Measurements from ENCODE around the gene ZNF407. TPM values are rescaled to one million over a fixed set of nuclear protein-coding genes. Genes with fewer than 3 reads are reported as not detected.
"Not testable (repeated sequence)": the region's sequence is repeated elsewhere in the genome, so short reads cannot be mapped to it uniquely, and the experiment has no call there.

ZNF407 gene
- total RNA-seq, 1 experiment from 2014 or later = 15.2 TPM

DNA sequence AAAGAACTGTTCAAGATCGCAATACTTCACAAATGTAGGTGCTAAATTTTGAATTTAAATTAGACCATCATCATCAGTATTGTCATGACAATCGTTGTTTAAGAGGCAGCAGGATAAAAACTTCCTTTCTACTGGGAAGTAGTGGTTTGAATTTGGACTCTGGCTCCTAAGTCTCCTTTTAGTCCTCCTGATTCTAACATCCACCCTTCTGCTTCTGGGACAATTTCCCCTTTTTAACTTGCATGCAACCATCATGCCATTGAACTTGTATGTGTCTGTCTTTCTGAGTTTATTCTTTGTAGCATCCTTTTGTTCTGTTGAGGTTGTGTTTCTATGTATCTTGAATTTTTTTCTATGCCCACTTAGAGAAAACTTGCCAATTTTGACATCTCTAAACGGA is 361.5 kb downstream of the ZNF407 start:
- Histone ChIP-seq H3K36me3 (0 out of 2 replicates have a peak, but pooled peaks cover 3% of the 10 kb centered on the region), H3K9me3 (replicated peaks) (no peaks in the 10 kb centered on the region), H3K27ac (no peak overlapping the region), H3K4me3 (no peak overlapping the region), H3K4me1 (replicated peaks) (no peaks in the 10 kb centered on the region), H3K27me3 (replicated peaks) (no peaks in the 10 kb centered on the region)
- no peak for DNase-seq (ENCODE audit: low read depth in 1 of 2, low spot score in 2 of 2)

DNA sequence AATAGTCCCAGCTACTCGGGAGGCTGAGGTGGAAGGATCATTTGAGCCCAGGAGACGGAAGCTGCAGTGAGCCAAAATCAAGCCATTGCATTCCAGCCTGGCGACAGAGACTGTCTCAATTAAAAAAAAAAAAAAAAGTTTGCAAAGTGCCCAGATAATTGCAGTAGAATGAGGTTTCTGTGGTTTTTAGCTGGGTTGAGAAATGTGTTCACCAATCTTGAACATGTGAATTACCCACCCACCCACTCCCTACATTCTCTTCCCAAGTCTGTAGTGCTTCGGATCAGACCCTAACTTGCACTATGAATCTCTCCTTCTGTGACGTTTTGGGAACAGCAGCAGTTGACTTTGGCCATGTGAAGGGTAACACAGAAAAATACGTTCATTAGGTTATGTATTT is 363.9 kb downstream of the ZNF407 start:
- H3K36me3 ChIP-seq = 0 out of 2 replicates have a peak, but pooled peaks cover 3% of the 10 kb centered on the region
- no peaks in the 10 kb centered on the region for H3K4me1 ChIP-seq (replicated peaks)
- H3K9me3 ChIP-seq (replicated peaks) = no peaks in the 10 kb centered on the region
- no peak for DNase-seq (ENCODE audit: low read depth in 1 of 2, low spot score in 2 of 2)
- no peak overlapping the region for H3K4me3 ChIP-seq
- no peak overlapping the region for H3K27ac ChIP-seq
- H3K27me3 ChIP-seq (replicated peaks) = no peaks in the 10 kb centered on the region

DNA sequence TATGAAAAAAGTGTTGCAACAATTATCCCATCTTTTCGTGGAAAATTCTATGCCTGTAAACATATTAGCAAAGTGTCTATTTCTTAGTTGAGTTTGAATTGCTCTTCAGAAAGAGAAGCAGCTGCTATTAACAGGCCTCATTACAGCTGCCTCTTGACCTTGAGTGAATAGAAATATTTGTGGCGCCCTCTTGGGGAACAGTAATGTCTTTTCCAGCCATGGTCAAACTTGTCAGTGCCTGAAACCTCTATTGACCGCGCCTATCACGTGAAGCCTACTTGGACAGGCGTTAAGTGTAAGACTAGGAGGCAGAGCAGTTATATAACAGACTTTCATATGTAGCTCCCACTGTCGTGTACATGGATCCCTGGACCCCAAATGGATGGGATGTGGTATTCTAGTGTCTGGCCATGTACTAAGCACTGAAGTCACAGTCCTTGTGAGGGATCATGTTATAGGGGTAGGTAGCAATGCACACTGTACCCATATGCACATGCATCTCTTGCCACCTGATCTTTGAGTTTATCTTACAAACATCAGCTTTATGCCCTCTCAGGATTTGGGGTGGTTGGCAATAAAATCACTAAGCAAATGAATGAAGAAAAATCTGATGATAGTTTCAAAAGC is 366.3 kb downstream of the ZNF407 start:
- Histone ChIP-seq H3K9me3 (replicated peaks) (no peaks in the 10 kb centered on the region), H3K27me3 (replicated peaks) (no peaks in the 10 kb centered on the region), H3K4me3 (no peak overlapping the region), H3K36me3 (no peaks in the 10 kb centered on the region), H3K4me1 (replicated peaks) (no peaks in the 10 kb centered on the region), H3K27ac (no peak overlapping the region)
- peak in 1 of 2 experiments; percentile 25 for DNase-seq (ENCODE audit: low read depth in 1 of 2, low spot score in 2 of 2)

DNA sequence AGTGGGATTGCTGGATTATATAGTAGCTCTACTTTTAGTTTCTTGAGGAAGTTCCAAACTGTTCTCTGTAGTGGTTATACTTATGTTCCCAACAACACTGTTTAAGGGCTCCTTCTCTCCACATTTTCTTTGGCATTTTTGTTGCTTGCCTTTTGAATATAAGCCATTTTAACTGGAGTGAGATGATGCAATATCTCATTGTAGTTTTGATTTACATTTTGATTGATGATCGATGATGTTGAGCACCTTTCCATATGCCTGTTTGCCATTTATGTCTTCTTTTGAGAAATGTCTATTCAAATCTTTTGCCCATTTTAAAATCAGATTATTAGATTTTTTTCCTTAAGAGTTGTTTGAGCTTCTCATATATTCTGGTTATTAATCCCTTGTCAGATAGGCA is 368.0 kb downstream of the ZNF407 start:
- H3K4me1 ChIP-seq (replicated peaks) = no peaks in the 10 kb centered on the region
- H3K27me3 ChIP-seq (replicated peaks) = no peaks in the 10 kb centered on the region
- H3K36me3 ChIP-seq = no peaks in the 10 kb centered on the region
- no peaks in the 10 kb centered on the region for H3K9me3 ChIP-seq (replicated peaks)
- DNase-seq (ENCODE audit: low read depth in 1 of 2, low spot score in 2 of 2) = no peak
- no peak overlapping the region for H3K27ac ChIP-seq
- H3K4me3 ChIP-seq = no peak overlapping the region

DNA sequence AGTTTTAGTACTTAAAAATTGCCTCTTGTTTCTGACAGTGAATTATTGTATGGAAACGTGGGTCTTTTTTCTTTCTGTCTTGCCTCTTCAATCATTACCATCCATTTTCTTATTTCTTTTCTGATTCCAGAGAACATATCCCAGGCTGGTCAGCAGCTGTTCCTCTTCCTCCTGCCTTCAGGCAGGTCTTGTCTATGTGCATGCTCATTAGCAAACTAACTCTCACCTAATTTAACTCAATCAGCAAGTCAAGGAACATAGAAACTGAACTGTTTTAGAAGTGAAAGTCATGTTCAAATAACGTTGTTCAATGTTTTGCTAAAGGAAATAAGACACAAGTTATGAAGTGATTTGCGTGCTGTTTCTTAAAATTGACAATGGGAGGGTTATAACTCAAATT is 369.8 kb downstream of the ZNF407 start:
- Histone ChIP-seq H3K27ac (no peak overlapping the region), H3K36me3 (no peaks in the 10 kb centered on the region), H3K9me3 (replicated peaks) (no peaks in the 10 kb centered on the region), H3K27me3 (replicated peaks) (no peaks in the 10 kb centered on the region), H3K4me1 (replicated peaks) (no peaks in the 10 kb centered on the region), H3K4me3 (no peak overlapping the region)
- DNase-seq (ENCODE audit: low read depth in 1 of 2, low spot score in 2 of 2) = no peak

DNA sequence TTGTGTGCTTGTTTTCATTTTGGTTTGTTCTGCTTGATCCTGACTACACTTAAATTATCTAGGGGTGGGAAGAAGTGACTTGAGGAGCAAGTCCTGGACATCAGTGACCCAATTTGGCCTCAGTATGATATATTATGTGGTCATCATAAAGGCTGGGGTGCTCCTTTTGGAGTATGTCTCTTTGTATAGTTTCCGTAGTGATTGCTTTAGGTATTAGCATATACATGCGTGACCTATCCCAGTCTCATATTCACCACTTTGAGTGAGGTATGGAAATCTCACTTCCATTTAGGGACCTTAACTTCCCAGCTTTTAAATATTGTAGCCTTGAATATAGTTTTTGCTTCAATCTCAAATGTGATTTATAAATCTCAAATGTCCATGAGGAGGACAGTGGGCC is 370.3 kb downstream of the ZNF407 start:
- no peaks in the 10 kb centered on the region for H3K36me3 ChIP-seq
- H3K4me3 ChIP-seq = no peak overlapping the region
- DNase-seq (ENCODE audit: low read depth in 1 of 2, low spot score in 2 of 2) = no peak
- H3K4me1 ChIP-seq (replicated peaks) = no peaks in the 10 kb centered on the region
- no peaks in the 10 kb centered on the region for H3K9me3 ChIP-seq (replicated peaks)
- no peaks in the 10 kb centered on the region for H3K27me3 ChIP-seq (replicated peaks)
- no peak overlapping the region for H3K27ac ChIP-seq

DNA sequence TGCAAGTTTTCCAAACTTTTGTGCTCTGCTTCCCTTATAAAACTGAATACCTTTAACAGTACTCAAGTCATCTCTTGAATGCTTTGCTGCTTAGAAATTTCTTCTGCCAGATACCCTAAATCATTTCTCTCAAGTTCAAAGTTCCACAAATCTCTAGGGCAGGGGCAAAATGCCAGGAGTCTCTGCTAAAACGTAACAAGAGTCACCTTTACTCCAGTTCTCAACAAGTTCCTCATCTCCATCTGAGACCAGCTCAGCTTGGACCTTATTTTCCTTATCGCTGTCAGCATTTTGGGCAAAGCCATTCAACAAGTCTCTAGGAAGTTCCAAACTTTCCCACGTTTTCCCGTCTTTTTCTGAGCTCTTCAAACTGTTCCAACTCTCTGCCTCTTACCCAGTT is 373.7 kb downstream of the ZNF407 start:
- not testable (repeated sequence) for DNase-seq (ENCODE audit: low read depth in 1 of 2, low spot score in 2 of 2)

DNA sequence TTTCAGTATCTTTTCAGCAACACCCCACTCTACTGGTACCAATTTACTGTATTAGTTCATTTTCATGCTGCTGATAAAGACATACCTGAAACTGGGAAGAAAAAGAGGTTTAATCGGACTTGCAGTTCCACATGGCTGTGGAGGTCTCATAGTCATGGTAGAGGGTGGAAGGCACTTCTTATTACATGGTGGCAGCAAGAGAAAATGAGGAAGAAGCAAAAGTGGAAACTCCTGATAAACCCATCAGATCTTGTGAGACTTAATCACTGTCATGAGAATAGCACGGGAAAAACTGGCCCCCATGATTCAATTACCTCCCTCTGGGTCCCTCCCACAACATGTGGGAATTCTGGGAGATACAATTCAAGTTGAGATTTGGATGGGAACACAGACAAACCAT is 374.1 kb downstream of the ZNF407 start:
- not testable (repeated sequence) for H3K36me3 ChIP-seq; H3K4me3 ChIP-seq; H3K27ac ChIP-seq; H3K4me1 ChIP-seq (replicated peaks); H3K27me3 ChIP-seq (replicated peaks); H3K9me3 ChIP-seq (replicated peaks); DNase-seq (ENCODE audit: low read depth in 1 of 2, low spot score in 2 of 2)

More for the DNA sequence above, 373.7 kb downstream of the ZNF407 start:
- H3K36me3 ChIP-seq; H3K27ac ChIP-seq; H3K4me1 ChIP-seq (replicated peaks); H3K27me3 ChIP-seq (replicated peaks); H3K4me3 ChIP-seq; H3K9me3 ChIP-seq (replicated peaks): not testable (repeated sequence)

DNA sequence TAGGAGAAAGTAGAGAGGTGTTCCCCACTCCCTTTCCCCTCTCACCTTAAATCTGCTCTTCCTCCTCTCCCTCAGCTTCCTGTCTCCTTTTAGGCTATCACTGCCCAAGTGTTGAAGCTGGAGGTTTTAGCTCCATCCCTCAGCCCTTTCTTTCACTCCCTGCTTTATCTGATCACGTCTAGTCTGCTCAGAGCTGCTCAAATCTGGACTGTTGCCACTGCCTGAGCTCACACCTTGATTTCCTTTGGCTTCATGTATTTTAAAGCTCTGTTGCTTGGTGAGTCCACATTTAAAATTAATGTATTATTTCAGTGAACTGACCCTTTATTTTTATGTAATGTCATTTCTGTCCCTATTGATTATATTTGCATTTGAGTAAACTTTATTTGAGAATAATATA is 374.7 kb downstream of the ZNF407 start:
- Histone ChIP-seq H3K9me3 (replicated peaks) (no peaks in the 10 kb centered on the region), H3K4me3 (no peak overlapping the region), H3K27me3 (replicated peaks) (no peaks in the 10 kb centered on the region), H3K36me3 (no peaks in the 10 kb centered on the region), H3K4me1 (replicated peaks) (no peaks in the 10 kb centered on the region), H3K27ac (no peak overlapping the region)
- DNase-seq (ENCODE audit: low read depth in 1 of 2, low spot score in 2 of 2) = no peak

DNA sequence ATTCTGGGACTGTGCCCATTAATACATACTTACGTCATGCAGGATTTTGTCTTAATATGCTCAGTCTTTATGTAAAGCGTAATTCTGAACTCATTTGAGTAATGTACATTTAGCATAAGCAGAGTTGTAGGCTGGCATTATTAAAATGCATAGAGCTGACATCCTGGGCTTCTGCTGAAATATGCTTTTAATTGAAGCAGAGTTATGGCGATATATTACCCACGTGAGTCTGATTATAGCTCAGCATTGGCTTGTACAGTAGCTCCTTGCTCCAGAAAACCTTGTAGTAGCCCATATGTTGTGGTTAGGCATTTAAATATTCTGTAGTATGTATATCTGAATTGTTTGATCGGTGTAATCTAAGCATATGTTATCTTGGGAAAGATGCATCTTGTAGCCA is 377.3 kb downstream of the ZNF407 start:
- Histone ChIP-seq H3K4me1 (replicated peaks) (no peaks in the 10 kb centered on the region), H3K27ac (no peak overlapping the region), H3K9me3 (replicated peaks) (no peaks in the 10 kb centered on the region), H3K4me3 (no peak overlapping the region), H3K36me3 (no peaks in the 10 kb centered on the region), H3K27me3 (replicated peaks) (no peaks in the 10 kb centered on the region)
- no peak for DNase-seq (ENCODE audit: low read depth in 1 of 2, low spot score in 2 of 2)

DNA sequence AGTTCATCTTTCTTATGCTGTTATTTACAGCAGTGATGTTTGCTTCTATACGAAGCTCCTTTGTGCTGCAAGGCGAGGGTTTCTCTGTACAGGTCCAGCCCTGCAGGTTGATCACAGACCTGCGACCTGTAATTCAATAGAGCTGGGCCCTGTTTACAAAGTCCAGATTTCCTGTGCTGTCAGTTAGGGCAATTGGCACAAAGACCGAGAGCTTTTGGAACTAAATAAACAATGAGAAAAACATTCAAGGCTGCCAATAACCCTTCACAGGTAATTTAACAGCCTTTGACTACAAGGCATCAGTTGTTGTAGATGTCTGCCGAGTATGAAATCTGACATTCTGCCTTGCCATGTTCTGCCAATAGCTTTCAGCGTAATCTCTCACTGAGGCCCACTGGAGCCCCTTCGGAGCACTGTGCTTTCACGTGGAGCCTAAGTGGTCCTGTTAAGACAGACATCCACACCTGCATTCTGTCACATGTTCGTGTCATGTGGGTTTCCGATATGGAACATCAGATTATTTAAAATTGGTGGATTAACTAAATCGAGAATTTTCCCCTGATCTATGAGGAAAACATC is 378.8 kb downstream of the ZNF407 start:
- no peak overlapping the region for H3K4me3 ChIP-seq
- H3K9me3 ChIP-seq (replicated peaks) = no peaks in the 10 kb centered on the region
- no peaks in the 10 kb centered on the region for H3K36me3 ChIP-seq
- no peak for DNase-seq (ENCODE audit: low read depth in 1 of 2, low spot score in 2 of 2)
- no peak overlapping the region for H3K27ac ChIP-seq
- H3K4me1 ChIP-seq (replicated peaks) = no peaks in the 10 kb centered on the region
- no peaks in the 10 kb centered on the region for H3K27me3 ChIP-seq (replicated peaks)

DNA sequence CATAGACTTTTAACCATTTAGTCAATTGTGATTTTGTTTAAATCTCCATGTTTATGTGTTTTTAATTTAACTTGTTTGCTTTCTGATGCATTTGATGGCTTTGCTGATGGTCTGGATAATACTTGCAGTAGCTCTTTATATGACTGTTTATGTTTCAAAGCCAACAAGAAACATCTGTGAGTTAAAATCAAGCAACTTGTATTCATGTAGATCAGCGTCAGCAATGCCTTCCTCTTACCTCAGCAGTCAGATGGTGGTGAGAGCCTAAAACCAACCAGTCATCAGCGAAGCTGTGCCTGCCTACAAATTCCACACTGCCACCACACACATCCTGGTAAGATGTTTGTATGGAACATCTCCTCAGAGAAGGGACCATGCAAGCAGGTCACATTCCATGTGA is 379.4 kb downstream of the ZNF407 start:
- H3K9me3 ChIP-seq (replicated peaks) = no peaks in the 10 kb centered on the region
- H3K36me3 ChIP-seq = no peaks in the 10 kb centered on the region
- DNase-seq (ENCODE audit: low read depth in 1 of 2, low spot score in 2 of 2) = no peak
- H3K27ac ChIP-seq = no peak overlapping the region
- H3K4me3 ChIP-seq = no peak overlapping the region
- no peaks in the 10 kb centered on the region for H3K4me1 ChIP-seq (replicated peaks)
- no peaks in the 10 kb centered on the region for H3K27me3 ChIP-seq (replicated peaks)

DNA sequence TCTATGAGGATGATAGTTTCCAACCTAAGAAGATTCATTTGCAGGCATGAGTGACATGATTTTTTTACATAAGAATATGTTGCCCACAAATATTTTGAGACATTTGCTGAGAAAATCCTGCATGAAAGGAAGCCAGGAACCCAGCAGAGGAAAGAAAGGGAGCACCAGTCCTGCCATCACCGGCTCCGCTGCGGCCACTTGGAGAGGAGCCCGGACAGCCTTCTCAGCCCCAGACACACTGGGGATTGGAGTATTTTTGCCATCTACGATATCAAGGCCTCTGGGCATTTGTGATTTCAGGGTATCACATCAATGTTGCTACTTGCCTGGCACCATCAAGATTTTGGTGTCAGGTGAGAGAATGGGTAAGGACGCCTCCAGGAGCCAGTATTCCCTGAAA is 383.0 kb downstream of the ZNF407 start:
- no peaks in the 10 kb centered on the region for H3K4me1 ChIP-seq (replicated peaks)
- no peak overlapping the region for H3K4me3 ChIP-seq
- no peak overlapping the region for H3K27ac ChIP-seq
- H3K36me3 ChIP-seq = no peaks in the 10 kb centered on the region
- no peaks in the 10 kb centered on the region for H3K27me3 ChIP-seq (replicated peaks)
- no peak for DNase-seq (ENCODE audit: low read depth in 1 of 2, low spot score in 2 of 2)
- H3K9me3 ChIP-seq (replicated peaks) = no peaks in the 10 kb centered on the region

DNA sequence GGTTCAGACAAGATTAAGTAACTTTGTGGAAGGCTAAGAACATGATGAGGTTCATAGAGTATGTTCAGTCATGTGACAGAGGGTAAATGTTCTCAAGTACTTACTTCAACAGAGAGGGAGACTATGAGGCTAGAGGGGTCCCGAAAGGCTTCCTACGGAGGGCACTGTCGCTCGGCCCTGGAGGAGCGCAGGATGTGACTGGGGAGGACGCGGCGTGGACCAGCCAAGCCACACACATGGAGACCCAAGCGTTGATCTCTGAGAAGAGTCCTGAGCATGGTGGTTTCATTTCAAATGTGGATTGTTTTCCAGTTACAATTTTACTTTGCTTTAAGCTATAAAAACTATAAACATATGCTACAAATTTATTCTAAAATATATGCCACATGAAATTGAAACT is 383.8 kb downstream of the ZNF407 start:
- Histone ChIP-seq H3K36me3 (no peaks in the 10 kb centered on the region), H3K27ac (no peak overlapping the region), H3K4me3 (no peak overlapping the region), H3K9me3 (replicated peaks) (no peaks in the 10 kb centered on the region), H3K4me1 (replicated peaks) (no peaks in the 10 kb centered on the region), H3K27me3 (replicated peaks) (no peaks in the 10 kb centered on the region)
- DNase-seq (ENCODE audit: low read depth in 1 of 2, low spot score in 2 of 2) = no peak
